AML-193 (cell line): ENCODE data around the gene MGME1.
A peak's percentile ranks its signal among the peaks of the same experiment; 100 is the strongest.

Source experiments
- DNase-seq, 2 experiments: peaks; one replicate each; lab custom pipeline; 2025; lab: John Stamatoyannopoulos, UW

MGME1 gene, protein sequence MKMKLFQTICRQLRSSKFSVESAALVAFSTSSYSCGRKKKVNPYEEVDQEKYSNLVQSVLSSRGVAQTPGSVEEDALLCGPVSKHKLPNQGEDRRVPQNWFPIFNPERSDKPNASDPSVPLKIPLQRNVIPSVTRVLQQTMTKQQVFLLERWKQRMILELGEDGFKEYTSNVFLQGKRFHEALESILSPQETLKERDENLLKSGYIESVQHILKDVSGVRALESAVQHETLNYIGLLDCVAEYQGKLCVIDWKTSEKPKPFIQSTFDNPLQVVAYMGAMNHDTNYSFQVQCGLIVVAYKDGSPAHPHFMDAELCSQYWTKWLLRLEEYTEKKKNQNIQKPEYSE

DNA sequence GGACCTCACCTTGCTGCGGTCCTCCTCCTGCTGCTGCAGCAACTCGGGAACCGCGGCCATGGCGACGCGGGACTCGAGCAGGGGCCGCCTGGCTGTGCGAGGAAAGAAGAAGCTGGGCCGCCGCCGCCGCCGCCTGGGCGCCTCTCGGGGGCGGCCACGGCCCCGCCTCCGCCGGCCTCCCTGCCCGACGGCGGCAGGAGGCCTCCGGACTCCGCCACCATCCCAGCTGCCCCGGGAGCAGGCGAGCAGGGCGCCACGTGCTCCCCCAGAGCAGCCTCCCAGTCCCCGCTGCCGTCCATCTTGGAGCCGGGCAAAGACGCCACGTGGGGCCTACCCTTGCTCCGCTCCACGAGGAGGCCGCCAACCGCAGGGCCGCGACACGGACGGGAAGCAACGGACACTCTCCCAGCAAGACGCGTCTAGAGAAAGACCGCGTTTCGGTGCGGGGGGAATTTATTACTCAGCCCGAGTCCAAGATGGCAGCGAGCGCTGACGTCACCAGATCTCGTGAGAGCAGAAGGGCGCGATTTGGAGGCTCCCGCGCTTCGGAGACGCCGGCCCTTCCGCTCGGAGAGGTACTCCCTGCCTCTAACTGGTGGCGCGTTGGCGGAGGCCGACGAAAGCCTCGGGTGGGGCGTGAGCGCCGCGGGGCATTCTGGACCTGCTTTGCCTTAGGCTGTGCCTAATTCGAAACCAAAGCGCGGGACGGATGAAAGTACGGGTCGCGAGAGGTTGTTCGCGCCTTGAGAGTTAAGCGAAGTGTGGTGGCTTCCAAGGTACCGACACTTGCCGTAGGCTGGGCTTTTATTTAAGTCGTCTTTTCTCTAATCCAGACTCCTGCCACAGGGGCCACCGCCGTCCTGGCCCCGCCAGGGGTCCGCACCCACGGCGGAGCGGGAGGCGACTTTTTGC, at the start of gene MGME1, which contains the start of gene SNX5:
Gene MGME1 (plus strand): TSS at position 653 of the 912 bp plus-strand sequence. CDS start 842 bp downstream, outside the sequence.
Gene SNX5 (minus strand): TSS at position 429 of the 912 bp plus-strand sequence. CDS start 369 bp downstream, at position 60.
- peak; percentile 96 to 97 for DNase-seq

- DNase-seq: no peak
Measured at GRCh38 chr20:17919149-17919548, 49.7 kb upstream of the MGME1 start.

- DNase-seq: no peak
Measured at GRCh38 chr20:17921774-17922173, 47.0 kb upstream of the MGME1 start.

- no peak for DNase-seq
Measured at GRCh38 chr20:17925141-17925939, 43.5 kb upstream of the MGME1 start.

DNA sequence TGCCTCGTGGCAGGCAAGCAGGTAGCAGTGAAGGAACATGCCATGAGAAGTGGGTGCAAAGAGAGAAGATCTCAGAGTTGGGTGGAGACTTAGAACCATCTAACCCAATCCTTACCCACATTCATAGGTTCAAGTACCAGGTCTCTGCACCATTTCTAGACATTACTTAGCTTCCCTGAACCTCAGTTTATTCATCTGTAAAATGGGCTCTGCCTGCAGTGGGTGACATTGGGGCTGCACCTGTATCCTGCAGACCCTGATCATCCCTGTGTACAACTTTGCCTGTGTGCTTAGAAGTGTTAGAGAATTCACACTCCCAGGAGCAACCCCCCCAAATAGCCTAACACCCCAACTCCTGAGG, 42.9 kb upstream of the MGME1 start:
- no peak for DNase-seq

DNA sequence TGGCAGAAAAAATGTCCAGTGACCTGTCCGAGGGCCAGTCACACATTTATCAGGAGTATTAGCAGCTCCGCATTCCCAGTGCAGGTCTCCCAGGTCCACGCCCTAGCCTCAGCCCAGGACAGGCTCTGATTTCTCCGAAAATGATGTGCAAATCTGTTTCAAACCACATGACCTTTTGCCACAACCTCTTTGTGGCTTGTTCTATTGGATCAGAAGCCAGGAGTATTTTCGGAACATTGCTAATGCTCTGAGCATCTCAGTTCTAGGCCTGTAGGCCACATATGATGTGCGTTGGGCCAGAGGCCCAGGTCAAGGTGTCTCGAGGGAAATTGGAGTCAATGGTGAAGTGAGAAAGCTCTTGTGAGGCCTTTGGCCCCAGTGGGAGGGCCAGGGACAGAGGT, 40.6 kb upstream of the MGME1 start:
- DNase-seq: no peak

GRCh38 chr20:17928633-17929311, 40.0 kb upstream of the MGME1 start:
- DNase-seq: no peak

- DNase-seq: no peak
Measured at GRCh38 chr20:17931513-17931912, 37.3 kb upstream of the MGME1 start.

DNA sequence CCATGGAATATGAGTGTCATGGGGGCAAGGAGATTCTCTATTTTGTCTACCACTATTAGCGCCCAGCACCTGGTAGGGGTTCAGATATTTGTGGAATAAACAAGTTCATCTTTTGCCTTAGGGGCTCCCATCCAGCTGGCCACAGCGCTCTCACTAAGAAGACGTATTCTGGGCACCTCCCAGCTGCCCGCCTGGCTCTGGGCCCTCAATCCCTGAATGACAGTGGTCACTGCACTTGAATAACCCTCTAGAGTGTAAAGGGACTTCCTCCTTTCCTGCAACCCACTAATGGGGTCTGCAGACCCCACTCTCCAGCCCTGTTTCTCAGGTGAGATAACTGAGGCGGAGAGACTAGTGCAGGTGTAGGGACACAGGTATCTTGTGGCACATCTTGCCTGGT, 36.4 kb upstream of the MGME1 start:
- DNase-seq: no peak

- DNase-seq: no peak
Measured at GRCh38 chr20:17933121-17933520, 35.7 kb upstream of the MGME1 start.

- no peak for DNase-seq
Measured at GRCh38 chr20:17933711-17934110, 35.1 kb upstream of the MGME1 start.

GRCh38 chr20:17934141-17934862, 34.5 kb upstream of the MGME1 start:
- DNase-seq: no peak

- DNase-seq: no peak
Measured at GRCh38 chr20:17935186-17935585, 33.6 kb upstream of the MGME1 start.

DNA sequence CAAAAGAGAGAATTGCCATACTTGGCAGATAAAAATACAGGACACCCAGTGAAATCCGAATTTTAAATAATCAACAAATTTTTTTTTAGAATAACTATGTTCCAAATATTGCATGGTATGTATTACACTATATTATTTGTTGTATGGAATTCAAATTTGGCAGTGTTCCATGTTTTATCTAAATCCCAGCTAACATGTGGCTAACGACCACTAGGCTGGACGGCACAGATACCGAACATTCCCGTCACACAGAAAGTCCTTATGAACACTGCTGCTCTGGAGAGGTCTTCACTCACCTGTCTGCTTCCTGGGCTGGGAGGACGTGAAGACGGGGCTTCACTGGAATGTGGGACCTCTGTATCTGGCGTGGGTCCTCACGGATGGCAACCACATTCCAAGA, 33.1 kb upstream of the MGME1 start:
- no peak for DNase-seq

GRCh38 chr20:17936286-17936760, 32.5 kb upstream of the MGME1 start:
- DNase-seq: no peak

DNA sequence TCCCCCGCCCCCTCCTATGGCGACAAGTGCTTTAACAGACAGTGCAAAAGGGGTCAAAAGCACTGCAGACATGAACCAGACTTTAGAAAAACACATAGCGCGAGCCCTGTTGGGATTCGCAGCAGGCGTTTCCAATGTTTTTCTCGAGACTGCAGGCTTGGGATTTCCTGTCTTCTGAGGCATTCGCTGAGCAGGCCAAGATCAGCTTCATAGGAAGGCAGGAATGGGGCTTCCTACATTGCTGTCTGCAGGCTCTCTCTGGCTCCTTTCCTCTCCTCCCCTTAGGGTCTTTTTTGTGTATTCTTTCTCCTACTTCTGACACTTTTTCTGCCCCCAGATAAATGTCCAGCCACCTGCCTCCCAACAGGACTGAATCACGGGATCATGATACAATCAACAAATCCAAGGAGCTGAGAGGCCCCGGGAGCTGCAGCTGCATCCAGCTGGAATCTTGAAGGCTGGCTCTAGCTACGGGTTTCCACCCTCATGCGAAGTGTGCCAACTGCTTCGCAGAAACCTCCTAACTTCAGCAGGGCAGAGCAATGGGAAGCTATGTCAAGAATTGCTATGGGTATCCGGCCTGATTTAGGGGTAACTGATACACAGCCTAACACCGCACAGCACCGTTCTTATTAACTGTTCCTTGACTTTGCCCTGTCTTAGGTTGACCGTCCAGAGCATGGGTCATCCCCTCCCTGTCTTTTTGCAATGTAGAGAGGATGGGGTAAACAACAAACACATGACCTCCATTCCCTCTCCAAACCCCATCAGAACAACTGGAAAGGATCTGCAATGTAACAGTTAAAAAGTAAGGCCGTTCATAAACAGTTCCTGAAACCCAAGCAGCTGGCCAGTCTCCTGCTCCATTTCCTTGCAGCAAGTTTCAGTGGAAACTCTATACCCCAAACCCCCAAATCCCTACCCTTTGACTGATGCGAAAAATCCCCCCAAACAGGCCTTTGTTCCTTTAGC, 31.8 kb upstream of the MGME1 start:
- no peak for DNase-seq

DNA sequence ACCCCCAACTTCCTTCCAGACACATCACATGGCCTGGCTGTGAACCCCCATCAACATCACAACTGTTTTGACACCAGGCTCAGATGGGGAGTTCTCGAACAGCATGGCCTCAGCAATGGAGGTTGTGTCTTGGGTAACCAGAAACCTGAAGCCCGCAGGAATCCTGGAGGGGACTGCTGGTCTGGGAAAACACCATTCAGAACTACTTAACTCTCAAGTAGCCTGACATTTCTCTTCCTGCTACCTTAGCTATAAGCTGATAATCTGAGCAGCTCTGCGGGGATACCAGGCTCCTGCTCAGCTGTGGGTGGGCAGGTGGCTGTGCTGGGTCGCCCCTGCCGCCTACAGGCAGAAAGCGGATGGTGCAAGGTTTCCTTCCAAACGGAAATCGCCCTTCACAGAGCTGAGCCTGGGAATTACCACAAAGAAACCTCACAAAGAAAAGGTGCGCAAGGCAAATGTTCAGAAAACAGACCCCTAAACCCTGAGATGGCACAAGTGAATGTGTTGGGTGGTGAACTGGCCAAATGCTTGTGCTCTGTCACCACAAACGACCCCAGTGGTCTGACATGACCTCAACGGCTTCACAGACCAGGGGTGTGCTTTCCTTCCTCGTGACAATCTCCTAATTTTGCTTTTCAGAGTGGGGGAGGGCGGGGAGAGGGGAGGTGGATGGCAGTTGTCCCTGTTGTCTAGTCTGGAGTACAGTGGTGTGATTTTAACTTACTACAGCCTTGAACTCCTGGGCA, 29.8 kb upstream of the MGME1 start:
- peak; percentile 12 to 19 for DNase-seq

GRCh38 chr20:17939622-17940223, 29.1 kb upstream of the MGME1 start:
- no peak for DNase-seq
